Keratinocyte (primary cell): ENCODE measurements around the gene RBM3.

Experiments used
- CTCF ChIP-seq, 3 experiments: IDR thresholded peaks in 1 of 3; conservative IDR thresholded peaks in 1 of 3; optimal IDR thresholded peaks in 1 of 3; 2 replicates in 2 of 3; 3 replicates in 1 of 3; pipeline versions ENCODE3 to v1.5.1; 2011; ENCODE audit warnings: low read length in 3 of 3, mild to moderate bottlenecking in 3 of 3, moderate library complexity in 2 of 3, control low read depth in 1 of 3, inconsistent platforms in 1 of 3; ENCODE audit not compliant: insufficient read depth in 2 of 3; ENCODE audit errors: extremely low read depth in 1 of 3
- EZH2 ChIP-seq: IDR thresholded peaks from one replicate; pipeline ENCODE4 v1.6.1; 2012; ENCODE audit warnings: inconsistent platforms, mild to moderate bottlenecking, low read length, moderate library complexity

GRCh38 chrX:48595929-48596328 is 21.6 kb downstream of the RBM3 start:
- TF ChIP-seq CTCF (optimal IDR thresholded peaks at IDR 0.05 in 1 of 3, IDR thresholded peaks at IDR 0.05 in 1 of 3, conservative IDR thresholded peaks at IDR 0.05 in 1 of 3; ENCODE audit: extremely low read depth in 1 of 3, insufficient read depth in 2 of 3, low read length in 3 of 3), result no peak
- no peak for TF ChIP-seq EZH2
